AG04450 (cell line): Measurements from ENCODE around the gene ARHGAP26. TPM values are rescaled to one million over a fixed set of nuclear protein-coding genes. Genes with fewer than 3 reads are reported as not detected.

Experiments
- CTCF ChIA-PET: fragments of 300-600, 350-600 bp; formaldehyde crosslinking; extraction: SDS; loops from one replicate; lab custom pipeline; 2022; ENCODE audit warnings: antibody characterized with exemption, inconsistent platforms; lab: Charles Lee
- POLR2A ChIA-PET: fragments of 350-600 bp; formaldehyde crosslinking; extraction: SDS; loops from one replicate; lab custom pipeline; 2021; ENCODE audit warnings: antibody characterized with exemption, inconsistent platforms; lab: Yijun Ruan, JAX
- DNase-seq: peaks from one replicate; pipeline ENCODE4 v3.0.0-alpha.2; 2011; ENCODE audit warnings: low read depth, low spot score
- H3K27ac ChIP-seq: one replicate; pipeline ENCODE4 v1.5.1; 2012; ENCODE audit warnings: low read depth, low read length, control low read depth
- H3K27me3 ChIP-seq: one replicate; pipeline ENCODE4 v1.6.0; 2012; ENCODE audit warnings: low read length; ENCODE audit not compliant: control insufficient read depth, insufficient read depth
- H3K4me3 ChIP-seq: 2 replicates; pipeline ENCODE4 v1.5.1; 2011; ENCODE audit warnings: mild to moderate bottlenecking, low read depth, low read length, control low read depth
- H3K9me3 ChIP-seq: 2 replicates; pipeline ENCODE4 v1.5.1; 2012; ENCODE audit warnings: low read length; ENCODE audit not compliant: control insufficient read depth, insufficient read depth
- polyA plus RNA-seq: library from polyadenylated mRNA; depleted of rRNA; stranded (reverse); fragments of >200 nt; gene quantifications from 2 replicates; pipeline ENCODE4 v1.2.3, GENCODE V29; 2011
- TF ChIP-seq, protein P1 (sequence below): IDR thresholded peaks from 2 replicates; pipeline ENCODE4 v1.5.1; 2011; ENCODE audit warnings: low read depth, low read length, control low read depth, inconsistent platforms

Gene ARHGAP26
- polyA plus RNA-seq, 1 experiment, result 0.56 TPM

DNA sequence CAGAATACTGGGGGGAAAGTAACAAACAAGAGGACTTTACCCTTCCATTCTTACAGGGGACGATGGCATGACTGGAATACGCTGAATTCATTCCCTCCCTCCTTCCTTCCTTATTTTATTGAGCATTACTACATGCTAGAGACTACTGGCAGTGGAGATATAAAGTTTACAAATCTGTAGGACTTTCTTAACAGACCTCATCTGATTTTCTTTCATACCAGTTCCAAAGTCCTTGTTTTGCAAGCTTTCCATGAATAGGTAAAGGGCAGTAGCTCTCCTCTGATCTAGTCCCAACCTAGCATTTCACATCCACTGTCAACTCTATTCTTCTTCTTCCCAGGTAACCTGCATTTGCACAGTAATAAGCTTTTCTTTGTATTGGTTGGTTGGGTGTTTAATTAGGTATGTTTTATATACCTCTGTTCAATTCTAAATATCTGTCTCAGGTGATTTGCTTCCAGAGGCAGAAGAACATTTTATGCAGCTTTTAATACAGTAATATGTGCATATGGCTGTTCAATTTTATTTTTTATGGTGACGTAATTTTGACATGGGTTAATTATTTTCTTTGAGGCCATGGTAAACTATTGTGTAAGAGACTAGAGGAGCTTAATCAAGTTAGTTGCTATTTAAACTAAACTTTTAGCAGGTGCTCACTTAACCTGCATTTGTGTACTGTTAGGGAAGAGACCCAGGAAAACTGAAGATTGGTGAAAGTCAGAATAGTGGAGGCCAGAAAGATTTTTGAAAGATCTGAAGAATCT, 150.9 kb downstream of the ARHGAP26 start:
- Histone ChIP-seq H3K27me3 (no peaks in the 10 kb centered on the region), H3K27ac (no peak overlapping the region), H3K4me3 (no peak overlapping the region), H3K9me3 (no peaks in the 10 kb centered on the region)
- POLR2A ChIA-PET, result no interaction called here
- CTCF ChIA-PET, result interaction anchor here (0.5 to 2.2 kb wide), 11 partner anchors 8 to 904 kb away, joined by 3 to 9 read pairs (median 3); no protein-coding TSS in a partner anchor
- no peak for DNase-seq
- TF ChIP-seq, protein P1, sequence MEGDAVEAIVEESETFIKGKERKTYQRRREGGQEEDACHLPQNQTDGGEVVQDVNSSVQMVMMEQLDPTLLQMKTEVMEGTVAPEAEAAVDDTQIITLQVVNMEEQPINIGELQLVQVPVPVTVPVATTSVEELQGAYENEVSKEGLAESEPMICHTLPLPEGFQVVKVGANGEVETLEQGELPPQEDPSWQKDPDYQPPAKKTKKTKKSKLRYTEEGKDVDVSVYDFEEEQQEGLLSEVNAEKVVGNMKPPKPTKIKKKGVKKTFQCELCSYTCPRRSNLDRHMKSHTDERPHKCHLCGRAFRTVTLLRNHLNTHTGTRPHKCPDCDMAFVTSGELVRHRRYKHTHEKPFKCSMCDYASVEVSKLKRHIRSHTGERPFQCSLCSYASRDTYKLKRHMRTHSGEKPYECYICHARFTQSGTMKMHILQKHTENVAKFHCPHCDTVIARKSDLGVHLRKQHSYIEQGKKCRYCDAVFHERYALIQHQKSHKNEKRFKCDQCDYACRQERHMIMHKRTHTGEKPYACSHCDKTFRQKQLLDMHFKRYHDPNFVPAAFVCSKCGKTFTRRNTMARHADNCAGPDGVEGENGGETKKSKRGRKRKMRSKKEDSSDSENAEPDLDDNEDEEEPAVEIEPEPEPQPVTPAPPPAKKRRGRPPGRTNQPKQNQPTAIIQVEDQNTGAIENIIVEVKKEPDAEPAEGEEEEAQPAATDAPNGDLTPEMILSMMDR, result no peak

DNA sequence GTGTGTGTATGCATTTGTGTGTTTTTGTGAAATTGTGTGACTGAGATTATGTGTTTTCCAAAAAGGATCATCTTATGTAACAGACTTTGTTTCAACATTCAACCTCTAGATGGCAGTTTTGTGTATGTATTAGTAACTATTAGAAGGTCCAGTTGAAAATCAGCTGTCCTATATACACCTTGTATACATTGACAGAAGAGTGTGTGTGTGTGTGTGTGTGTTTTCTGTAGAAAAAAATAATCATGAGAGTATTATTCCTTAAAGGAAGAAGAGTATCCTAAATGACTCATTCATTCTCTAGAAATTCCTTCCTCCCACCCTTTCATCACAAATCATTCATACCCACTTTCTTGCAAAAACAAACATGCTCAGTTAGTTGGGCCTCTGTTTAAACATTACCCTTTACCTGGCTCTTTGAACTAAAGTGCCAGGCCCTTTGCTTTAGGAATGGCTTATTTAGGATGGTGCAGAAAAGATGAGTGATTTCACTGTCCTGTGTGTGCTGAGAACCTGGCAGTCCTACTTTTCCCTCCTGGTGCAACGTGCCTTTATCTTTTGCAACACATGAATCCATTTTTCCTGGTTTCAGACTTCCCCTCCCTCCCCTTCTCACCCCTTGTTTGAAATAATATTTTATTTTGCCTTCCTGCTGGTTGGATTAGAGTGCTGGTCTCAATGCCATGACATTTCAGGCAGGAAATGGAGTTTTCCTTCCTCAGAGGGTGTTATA, 152.2 kb downstream of the ARHGAP26 start:
- no peak overlapping the region for H3K27ac ChIP-seq
- ChIA-PET CTCF (interaction anchor here (0.8 to 2.2 kb wide), 11 partner anchors 9 to 1258 kb away, joined by 3 to 9 read pairs (median 3); no protein-coding TSS in a partner anchor), POLR2A (no interaction called here)
- H3K4me3 ChIP-seq, result no peak overlapping the region
- DNase-seq, result no peak
- TF ChIP-seq, protein P1, result peak; percentile 46
- H3K9me3 ChIP-seq, result no peaks in the 10 kb centered on the region
- H3K27me3 ChIP-seq, result no peaks in the 10 kb centered on the region

DNA sequence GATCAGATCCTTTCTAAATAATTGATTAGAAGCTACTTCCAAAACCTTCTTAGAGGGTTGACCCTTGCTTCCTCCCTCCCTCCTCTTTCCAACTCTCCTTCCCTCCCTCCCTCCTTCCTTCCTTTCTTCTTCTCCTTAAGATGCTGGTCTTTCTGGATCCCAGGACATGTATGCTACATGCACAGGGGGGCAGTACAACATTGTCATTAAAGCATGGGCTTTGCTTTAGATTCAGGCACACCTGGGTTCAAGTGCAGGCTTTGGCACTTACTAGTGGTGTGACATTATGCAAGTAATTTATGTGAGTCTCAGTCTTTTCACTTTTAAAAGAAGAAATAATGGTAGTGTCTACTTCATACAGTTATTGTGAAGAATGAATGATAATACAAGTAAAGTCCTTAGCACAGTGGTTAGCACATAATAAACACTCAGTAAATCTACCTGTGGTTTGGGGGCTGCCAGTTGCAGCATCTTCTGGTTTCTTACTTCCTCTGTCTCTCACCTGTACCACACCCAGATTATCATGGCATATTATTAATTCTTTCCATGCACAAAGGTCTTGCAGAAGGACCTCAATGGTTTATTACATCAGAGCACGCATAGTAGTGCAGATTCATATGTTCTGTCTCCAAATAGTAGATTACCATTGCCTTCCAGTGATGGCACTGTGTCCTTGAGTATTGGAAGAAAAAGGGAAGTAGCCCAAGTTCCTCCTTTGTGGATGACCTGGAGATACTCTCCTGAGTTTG, 154.1 kb downstream of the ARHGAP26 start:
- DNase-seq, result no peak

DNA sequence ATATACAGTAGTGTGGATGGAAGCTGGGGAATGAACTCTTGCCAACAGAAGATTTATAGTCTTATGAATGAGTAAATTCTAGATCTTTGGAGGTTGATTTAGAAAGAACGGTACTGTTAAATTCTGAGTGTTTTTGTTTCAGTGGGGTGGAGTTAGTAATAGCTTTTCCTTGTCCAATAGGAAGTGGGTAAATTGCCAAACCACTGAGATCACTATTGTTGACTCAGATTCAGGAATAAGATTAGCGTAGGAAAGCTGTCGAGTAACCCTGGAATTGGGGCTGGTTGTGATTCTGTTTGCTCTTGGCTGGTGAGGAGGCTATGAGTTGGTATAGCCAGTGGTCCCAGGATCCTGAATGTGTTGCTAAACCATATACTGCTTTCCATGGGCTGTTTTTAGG, 155.6 kb downstream of the ARHGAP26 start:
- Histone ChIP-seq H3K27me3 (no peaks in the 10 kb centered on the region), H3K4me3 (no peak overlapping the region), H3K9me3 (no peaks in the 10 kb centered on the region), H3K27ac (no peak overlapping the region)
- CTCF ChIA-PET, result interaction anchor here (0.9 to 1.7 kb wide), 5 partner anchors 9 to 471 kb away, joined by 3 to 6 read pairs (median 4); no protein-coding TSS in a partner anchor
- TF ChIP-seq, protein P1, result no peak
- POLR2A ChIA-PET, result no interaction called here
- DNase-seq, result peak; percentile 49

More for the DNA sequence above, 154.1 kb downstream of the ARHGAP26 start:
- TF ChIP-seq, protein P1, result peak; percentile 31
- H3K27me3 ChIP-seq, result no peaks in the 10 kb centered on the region
- H3K27ac ChIP-seq, result no peak overlapping the region
- no peak overlapping the region for H3K4me3 ChIP-seq
- H3K9me3 ChIP-seq, result no peaks in the 10 kb centered on the region
- ChIA-PET POLR2A (no interaction called here), CTCF (interaction anchor here (0.8 kb wide), 1 partner anchor 43 kb away, joined by 3 read pairs; no protein-coding TSS in a partner anchor)
